HCT116 (cell line): ENCODE measurements around the gene CRLF1. TPM values are rescaled to one million over a fixed set of nuclear protein-coding genes. Genes with fewer than 3 reads are reported as not detected.

Experiments
- ATAC-seq: fragments of 200-7000 bp; cut with Tn5 transposase; 2 replicates; pipeline ENCODE4 v1.9.1; 2020; ENCODE audit warnings: mild to moderate bottlenecking, moderate library complexity
- BruUV-seq: library from RNA; stranded (reverse); fragments of 400-500 nt; replicated peaks from 2 replicates; lab custom pipeline; 2021; lab: Mats Ljungman, UMichigan
- CTCF ChIA-PET: fragments of 300-600 bp; sonication (Branson Sonifier 250); formaldehyde crosslinking; loops from one replicate; lab custom pipeline; 2021; ENCODE audit warnings: antibody characterized with exemption; lab: Charles Lee
- POLR2A ChIA-PET: fragments of 300-600, 350-600 bp; sonication (Branson Sonifier 250); formaldehyde crosslinking; loops from one replicate; lab custom pipeline; 2021; ENCODE audit warnings: antibody characterized with exemption; lab: Charles Lee
- RAD21 ChIA-PET, 2 experiments: fragments of 300-600 bp; sonication (Branson Sonifier 250); formaldehyde crosslinking; loops; one replicate each; lab custom pipeline; 2023; ENCODE audit warnings: low total read pairs in 2 of 2; ENCODE audit not compliant: uncharacterized antibody in 2 of 2, unreplicated experiment in 2 of 2, low non-redundant PET in 1 of 2; lab: Charles Lee
- DNase-seq: peaks from one replicate; pipeline ENCODE4 v3.0.0-alpha.2; 2010; ENCODE audit warnings: low read depth, low spot score
- H2AFZ ChIP-seq: fragments of 200-600 bp; shearing (Covaris generic), sonication (generic); 2 replicates; pipeline ENCODE4 v1.6.1; 2017; ENCODE audit warnings: low read depth, mixed run types, mixed read lengths, antibody characterized with exemption, low read length; ENCODE audit not compliant: poor library complexity, severe bottlenecking
- H3K27ac ChIP-seq: 2 replicates; pipeline ENCODE4 v1.5.1; 2012; ENCODE audit warnings: low read depth, low read length
- H3K27me3 ChIP-seq: fragments of 200-600 bp; sonication (generic); 2 replicates; pipeline ENCODE4 v1.6.1; 2016; ENCODE audit warnings: mixed run types, low read length, mixed read lengths; ENCODE audit not compliant: insufficient read depth
- H3K36me3 ChIP-seq, 2 experiments: fragments of 200-500 bp in 1 of 2; fragments of 200-600 bp in 1 of 2; sonication (Bioruptor generic) in 1 of 2; sonication (generic) in 1 of 2; 2 replicates each; pipeline versions ENCODE4 v1.5.1 to v1.6.1; 2014 to 2016; ENCODE audit warnings: low read length in 2 of 2, inconsistent platforms in 1 of 2, mixed read lengths in 1 of 2, mixed run types in 1 of 2; ENCODE audit not compliant: insufficient read depth in 2 of 2, control insufficient read depth in 1 of 2
- H3K4me1 ChIP-seq, 2 experiments: fragments of 200-600 bp in 1 of 2; sonication (generic) in 1 of 2; 2 replicates each; pipeline versions ENCODE4 v1.5.1 to v1.6.1; 2012 to 2017; ENCODE audit warnings: low read length in 2 of 2, inconsistent platforms in 1 of 2, mild to moderate bottlenecking in 1 of 2, mixed read lengths in 1 of 2, mixed run types in 1 of 2, moderate library complexity in 1 of 2; ENCODE audit not compliant: insufficient read depth in 2 of 2, control insufficient read depth in 1 of 2
- H3K4me2 ChIP-seq: fragments of 200-600 bp; sonication (generic); 2 replicates; pipeline ENCODE4 v1.6.1; 2017; ENCODE audit warnings: mixed run types, low read length, mixed read lengths
- H3K4me3 ChIP-seq, 2 experiments: fragments of 200-600 bp in 1 of 2; sonication (generic) in 1 of 2; replicated peaks in 1 of 2; 2 replicates each; pipeline ENCODE4 v1.5.1; 2011 to 2016; ENCODE audit warnings: low read length in 2 of 2, control low read depth in 1 of 2, low read depth in 1 of 2, mild to moderate bottlenecking in 1 of 2, mixed read lengths in 1 of 2, mixed run types in 1 of 2
- H3K79me2 ChIP-seq: fragments of 200-600 bp; sonication (generic); 2 replicates; pipeline ENCODE4 v1.6.1; 2017; ENCODE audit warnings: mild to moderate bottlenecking, mixed run types, low read length, moderate library complexity, mixed read lengths; ENCODE audit not compliant: insufficient read depth
- H3K9ac ChIP-seq: fragments of 200-600 bp; sonication (generic); 2 replicates; pipeline ENCODE4 v1.6.1; 2016; ENCODE audit warnings: low read length, mixed read lengths
- H3K9me2 ChIP-seq: fragments of 200-600 bp; sonication (generic), shearing (Covaris generic); 2 replicates; pipeline ENCODE4 v1.6.1; 2017; ENCODE audit warnings: mixed run types, mild to moderate bottlenecking, moderate library complexity; ENCODE audit not compliant: insufficient read depth
- H3K9me3 ChIP-seq, 2 experiments: fragments of 200-500 bp in 1 of 2; fragments of 200-600 bp in 1 of 2; sonication (Bioruptor generic) in 1 of 2; sonication (generic) in 1 of 2; 2 replicates each; pipeline ENCODE4 v1.6.1; 2014 to 2017; ENCODE audit warnings: low read length in 2 of 2, mixed read lengths in 2 of 2, inconsistent platforms in 1 of 2, low read depth in 1 of 2, mild to moderate bottlenecking in 1 of 2, mixed run types in 1 of 2, moderate library complexity in 1 of 2; ENCODE audit not compliant: control insufficient read depth in 1 of 2, insufficient read depth in 1 of 2
- H4K20me1 ChIP-seq: fragments of 200-600 bp; sonication (generic), shearing (Covaris generic); 2 replicates; pipeline ENCODE4 v1.6.1; 2017; ENCODE audit warnings: mixed run types, mild to moderate bottlenecking, moderate library complexity; ENCODE audit not compliant: insufficient read depth
- JUND ChIP-seq: IDR thresholded peaks from 2 replicates; pipeline ENCODE4 v1.6.1; 2012
- POLR2AphosphoS5 ChIP-seq: IDR thresholded peaks from 2 replicates; pipeline ENCODE4 v1.6.1; 2011; ENCODE audit warnings: mild to moderate bottlenecking, low read depth, low read length, moderate library complexity
- SP1 ChIP-seq: IDR thresholded peaks from 2 replicates; pipeline ENCODE4 v1.6.1; 2012; ENCODE audit warnings: low read depth
- TCF7L2 ChIP-seq: IDR thresholded peaks from 2 replicates; pipeline ENCODE4 v1.7.0; 2011; ENCODE audit warnings: borderline replicate concordance, inconsistent platforms; ENCODE audit not compliant: insufficient read depth, insufficient read length; ENCODE audit errors: extremely low read depth
- YY1 ChIP-seq: IDR thresholded peaks from 2 replicates; pipeline ENCODE4 v1.6.1; 2011; ENCODE audit warnings: low read length, low read depth, moderate library complexity, mild to moderate bottlenecking; ENCODE audit not compliant: insufficient replicate concordance; ENCODE audit errors: extremely low read depth
- ZNF274 ChIP-seq: fragments of 200-500 bp; sonication (Bioruptor generic); IDR thresholded peaks from 2 replicates; pipeline ENCODE4 v1.6.1; 2014; ENCODE audit warnings: mild to moderate bottlenecking, low read depth, low read length, inconsistent platforms
- intact Hi-C: fragments of 100-400 bp; cut with micrococcal nuclease; formaldehyde crosslinking; loops from 2 replicates; pipeline ENCODE4 v1.10.0; 2022
- total RNA-seq: library from RNA; stranded (reverse); gene quantifications from one replicate; pipeline ENCODE4 v1.2.1, GENCODE V29; 2021; ENCODE audit not compliant: unreplicated experiment
- TF ChIP-seq, protein P1 (sequence below): IDR thresholded peaks from 2 replicates; pipeline ENCODE4 v1.6.1; 2012
- TF ChIP-seq, protein P2 (sequence below): IDR thresholded peaks from 2 replicates; pipeline ENCODE4 v1.6.1; 2012

The CRLF1 gene
- total RNA-seq, 1 experiment from 2014 or later = 43.0 TPM

DNA sequence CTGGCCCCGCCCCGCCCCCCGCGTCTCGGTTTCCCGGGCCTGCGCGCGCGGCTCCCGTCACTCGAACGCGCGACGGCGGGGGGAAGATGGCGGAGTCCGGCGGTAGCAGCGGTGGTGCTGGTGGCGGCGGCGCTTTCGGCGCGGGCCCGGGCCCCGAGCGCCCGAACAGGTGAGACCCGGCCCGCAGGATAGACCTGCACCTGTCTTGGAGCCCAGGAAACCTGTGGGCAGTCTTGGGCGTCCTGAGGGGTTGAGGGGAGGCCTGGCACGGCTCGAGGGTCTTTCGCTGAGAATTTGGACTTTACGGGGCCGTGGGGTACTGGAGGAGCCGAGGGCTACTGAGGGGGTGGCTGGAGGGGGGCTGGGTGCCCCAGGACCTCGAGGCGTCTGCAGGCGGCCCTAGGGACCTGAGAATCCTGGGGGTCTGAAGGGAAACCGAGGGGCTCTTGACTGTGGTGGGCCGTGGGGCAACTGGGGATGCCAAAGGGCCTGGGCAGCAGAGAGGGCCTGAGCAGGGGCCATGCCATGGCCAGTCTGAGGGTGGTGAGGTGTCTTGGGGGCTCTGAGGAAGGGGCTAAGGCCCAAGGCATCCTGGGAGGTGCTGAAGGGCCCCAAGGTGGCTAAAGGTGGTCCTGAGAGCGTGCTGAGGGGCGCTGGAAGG, 30.5 kb upstream of the CRLF1 start, which contains the start of gene KLHL26:
Gene KLHL26, plus strand, starts transcription at position 60 of the 661 bp plus-strand sequence. Its CDS starts 27 bp downstream, at position 87.
- DNase-seq (no peak), ATAC-seq (no peak)
- intact Hi-C loops = loop anchor here (2.0 to 5.0 kb wide), 2 partner anchors 45 to 114 kb away; partner anchors contain the start of gene ELL
- no peaks in the 10 kb centered on the region for H4K20me1 ChIP-seq
- no TSS peak for BruUV-seq
- peak within 1 kb of the TSS; percentile 99 for H3K4me2 ChIP-seq
- peak within 1 kb of the TSS; percentile 92 to 98 for H3K4me3 ChIP-seq
- H3K9me3 ChIP-seq = no peaks in the 10 kb centered on the region
- peaks cover 9 to 27% of the 10 kb centered on the region in 2 experiments for H3K4me1 ChIP-seq
- TF ChIP-seq YY1 (peak; percentile 89), POLR2AphosphoS5 (peak; percentile 70), ZNF274 (no peak)
- TF ChIP-seq, protein P1, sequence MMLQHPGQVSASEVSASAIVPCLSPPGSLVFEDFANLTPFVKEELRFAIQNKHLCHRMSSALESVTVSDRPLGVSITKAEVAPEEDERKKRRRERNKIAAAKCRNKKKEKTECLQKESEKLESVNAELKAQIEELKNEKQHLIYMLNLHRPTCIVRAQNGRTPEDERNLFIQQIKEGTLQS = no peak
- H3K36me3 ChIP-seq = no peaks in the 10 kb centered on the region
- no peaks in the 10 kb centered on the region for H3K27me3 ChIP-seq
- H3K79me2 ChIP-seq = peaks cover 36% of the 10 kb centered on the region
- POLR2A ChIA-PET = interaction anchor here (1.1 kb wide), 1 partner anchor 47 kb away, joined by 3 read pairs; no protein-coding TSS in a partner anchor
- CTCF ChIA-PET = no interaction called here
- H2AFZ ChIP-seq = peak within 1 kb of the TSS; percentile 80
- H3K27ac ChIP-seq = peak within 1 kb of the TSS; percentile 82
- RAD21 ChIA-PET = no interaction called here
- peak within 1 kb of the TSS; percentile 98 for H3K9ac ChIP-seq
- no peaks in the 10 kb centered on the region for H3K9me2 ChIP-seq

DNA sequence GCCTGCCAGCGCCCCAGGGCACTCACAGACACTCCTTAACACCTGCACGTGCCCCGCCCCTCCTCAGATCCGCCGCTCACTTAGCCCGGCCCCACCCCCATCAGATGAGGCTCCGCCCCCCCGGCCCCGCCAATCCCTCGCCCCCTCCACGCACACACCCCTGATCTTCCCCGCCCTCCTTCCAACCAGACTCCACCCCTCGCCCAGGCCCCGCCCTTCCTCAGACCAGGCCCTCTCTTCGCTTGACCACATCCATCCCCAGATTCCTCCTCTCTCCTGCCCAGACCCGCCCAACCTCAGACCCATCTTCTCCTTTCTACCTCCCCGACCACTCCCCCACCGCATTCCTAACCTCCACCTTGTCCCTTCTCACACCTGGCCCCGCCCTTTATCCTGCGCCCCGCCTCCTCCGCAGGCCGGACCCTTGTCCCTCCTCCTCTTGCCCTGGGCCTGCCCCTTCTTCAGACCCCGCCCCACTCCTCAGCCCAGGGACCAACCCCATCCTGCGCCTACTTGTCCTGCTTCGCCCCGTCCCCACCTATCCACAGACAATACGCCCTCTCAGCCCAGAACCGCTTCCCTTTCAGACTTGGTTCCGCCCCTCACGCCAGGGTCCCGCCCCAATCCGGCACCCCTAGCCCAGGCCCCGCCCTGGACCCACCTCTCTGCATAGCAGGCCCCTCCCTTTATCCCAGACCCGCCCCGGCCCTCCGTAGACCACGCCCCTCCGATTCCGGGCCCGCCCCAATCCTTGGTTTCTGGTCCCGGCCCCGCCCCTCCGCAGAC, 29.8 kb upstream of the CRLF1 start:
- RAD21 ChIA-PET = no interaction called here
- ATAC-seq (peak; percentile 89), DNase-seq (peak; percentile 87)
- no peaks in the 10 kb centered on the region for H3K36me3 ChIP-seq
- peaks cover 36% of the 10 kb centered on the region for H3K79me2 ChIP-seq
- peak overlapping the region; percentile 80 for H2AFZ ChIP-seq
- H3K4me1 ChIP-seq = peaks cover 9 to 27% of the 10 kb centered on the region in 2 experiments
- H3K9me3 ChIP-seq = no peaks in the 10 kb centered on the region
- peak overlapping the region; percentile 78 for H3K27ac ChIP-seq
- peak overlapping the region; percentile 99 for H3K4me2 ChIP-seq
- H3K9ac ChIP-seq = peak overlapping the region; percentile 98
- H3K27me3 ChIP-seq = no peaks in the 10 kb centered on the region
- peak overlapping the region; percentile 92 to 98 for H3K4me3 ChIP-seq
- H3K9me2 ChIP-seq = no peaks in the 10 kb centered on the region
- no peaks in the 10 kb centered on the region for H4K20me1 ChIP-seq
- CTCF ChIA-PET = no interaction called here
- POLR2A ChIA-PET = no interaction called here
- TF ChIP-seq SP1 (peak; percentile 64; the same call in 1 of the 2 replicates), TCF7L2 (peak; percentile 87), JUND (no peak)
- TF ChIP-seq, protein P2, sequence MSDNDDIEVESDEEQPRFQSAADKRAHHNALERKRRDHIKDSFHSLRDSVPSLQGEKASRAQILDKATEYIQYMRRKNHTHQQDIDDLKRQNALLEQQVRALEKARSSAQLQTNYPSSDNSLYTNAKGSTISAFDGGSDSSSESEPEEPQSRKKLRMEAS = no peak
- no TSS peak for BruUV-seq
- intact Hi-C loops = loop anchor here (2.0 to 5.0 kb wide), 2 partner anchors 44 to 114 kb away; partner anchors contain the start of gene ELL
